ENCODE data around the gene METRN.

The METRN gene

DNA sequence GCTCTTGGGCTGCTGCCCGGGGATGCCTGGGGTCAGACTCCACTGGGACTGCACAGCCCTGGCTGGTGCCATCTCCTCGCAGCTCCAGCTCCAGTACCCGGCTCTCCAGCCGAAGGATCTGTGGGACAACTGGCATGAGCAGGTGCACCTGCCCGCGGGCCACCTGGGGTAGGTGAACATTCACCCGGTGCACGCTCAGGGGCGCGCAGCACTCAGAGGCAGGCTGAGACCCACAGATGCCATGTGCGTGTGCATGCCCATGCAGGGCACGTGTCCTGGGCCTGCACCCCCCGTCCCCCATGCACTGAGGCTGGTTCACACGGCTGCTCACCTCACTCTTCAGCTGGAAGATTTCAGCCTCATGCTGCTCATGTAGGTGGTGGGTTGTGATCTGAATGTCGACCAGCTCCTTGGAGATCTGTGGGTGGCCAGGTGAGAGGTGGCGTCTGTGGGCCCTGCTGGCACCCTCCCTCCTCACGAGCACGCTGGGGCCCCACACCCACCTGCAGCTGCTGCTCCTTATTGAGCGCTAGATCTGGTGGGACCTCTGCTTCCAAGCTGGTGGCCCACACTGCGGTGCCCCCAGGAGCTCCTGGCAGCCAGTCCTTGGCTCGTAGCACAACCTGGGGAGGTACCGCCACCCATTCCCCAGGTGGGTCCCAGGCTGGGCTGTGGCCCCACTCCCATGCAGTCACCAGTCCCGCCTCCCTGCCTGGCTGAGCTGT is 10.7 kb downstream of the METRN start:
- DNase-seq: no peak

- no peak for DNase-seq
Measured at GRCh38 chr16:726188-726437, 11.2 kb downstream of the METRN start.

DNA sequence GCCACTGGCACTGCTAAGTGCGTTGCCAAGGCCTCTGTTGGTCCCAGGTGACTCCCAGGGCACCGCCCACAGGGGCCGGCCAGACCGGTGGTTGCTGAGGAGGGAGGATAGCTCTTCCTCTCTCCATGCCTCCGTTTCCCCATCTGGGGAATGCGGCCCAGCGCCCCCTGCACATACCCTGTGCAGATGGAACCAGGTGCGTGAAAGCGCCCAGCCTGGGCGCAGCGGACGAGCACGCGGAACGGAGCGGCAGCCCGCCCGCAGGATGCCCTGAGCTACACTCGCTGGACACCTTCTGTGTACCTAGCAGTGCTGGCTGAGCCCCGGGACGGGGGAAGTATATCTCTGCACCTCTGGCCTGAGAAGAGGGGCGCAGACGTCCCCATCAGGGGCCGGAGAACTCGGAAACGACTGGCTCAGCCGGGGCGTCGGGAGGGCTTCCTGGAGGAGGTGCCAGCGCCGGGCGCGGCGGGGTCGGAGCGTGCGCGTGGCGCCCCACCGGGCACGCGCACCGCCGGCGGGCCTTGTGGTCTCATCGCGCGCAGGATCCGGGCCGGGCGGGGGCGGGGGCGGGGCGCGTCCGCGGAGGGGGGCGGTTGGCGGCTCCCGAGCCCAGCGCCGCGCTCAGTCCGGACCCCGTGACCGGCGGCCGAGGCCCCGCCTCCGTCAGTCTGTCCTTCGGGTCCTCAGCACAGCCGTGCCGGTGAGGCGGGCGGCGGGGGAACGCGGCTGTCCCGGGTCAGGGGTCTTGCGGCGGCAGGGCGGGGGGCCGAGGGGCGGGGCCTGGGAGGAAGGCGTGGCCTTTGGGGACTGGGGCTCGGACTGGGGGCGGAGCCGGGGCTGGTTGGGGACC is 11.7 kb downstream of the METRN start, which contains the start of the genes CCDC78 and HAGHL:
Gene CCDC78, minus strand, starts transcription at position 6 of the 853 bp plus-strand sequence. CDS start 76 bp downstream, outside the sequence.
Gene HAGHL, plus strand, starts transcription at position 669 of the 853 bp plus-strand sequence. CDS start 404 bp downstream, outside the sequence.
- no peak for DNase-seq

GRCh38 chr16:727291-727977 is 12.5 kb downstream of the METRN start:
- no peak for DNase-seq

DNA sequence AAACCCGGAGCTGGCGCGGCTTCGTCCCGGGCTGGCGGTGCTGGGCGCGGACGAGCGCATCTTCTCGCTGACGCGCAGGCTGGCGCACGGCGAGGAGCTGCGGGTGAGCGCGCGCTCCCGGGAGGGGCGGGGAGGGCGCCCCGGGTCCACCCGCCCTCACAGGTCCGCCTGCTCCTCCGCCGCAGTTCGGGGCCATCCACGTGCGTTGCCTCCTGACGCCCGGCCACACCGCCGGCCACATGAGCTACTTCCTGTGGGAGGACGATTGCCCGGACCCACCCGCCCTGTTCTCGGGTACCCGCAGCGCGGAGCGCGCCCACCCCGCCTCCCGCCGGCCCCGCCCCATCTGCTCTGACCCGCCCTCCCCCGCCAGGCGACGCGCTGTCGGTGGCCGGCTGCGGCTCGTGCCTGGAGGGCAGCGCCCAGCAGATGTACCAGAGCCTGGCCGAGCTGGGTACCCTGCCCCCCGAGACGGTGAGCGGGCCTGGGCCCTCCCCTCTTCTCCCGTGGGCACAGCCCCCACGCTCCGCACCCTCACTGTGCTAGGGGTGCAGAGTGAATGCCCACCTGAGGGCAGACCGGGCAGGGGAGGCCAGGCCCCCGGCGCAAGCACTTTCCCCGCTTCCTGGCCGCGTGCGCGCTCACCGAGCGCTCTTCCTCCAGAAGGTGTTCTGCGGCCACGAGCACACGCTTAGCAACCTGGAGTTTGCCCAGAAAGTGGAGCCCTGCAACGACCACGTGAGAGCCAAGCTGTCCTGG is 13.4 kb downstream of the METRN start:
- no peak for DNase-seq

GRCh38 chr16:728890-729744 is 14.2 kb downstream of the METRN start:
- no peak for DNase-seq

DNA sequence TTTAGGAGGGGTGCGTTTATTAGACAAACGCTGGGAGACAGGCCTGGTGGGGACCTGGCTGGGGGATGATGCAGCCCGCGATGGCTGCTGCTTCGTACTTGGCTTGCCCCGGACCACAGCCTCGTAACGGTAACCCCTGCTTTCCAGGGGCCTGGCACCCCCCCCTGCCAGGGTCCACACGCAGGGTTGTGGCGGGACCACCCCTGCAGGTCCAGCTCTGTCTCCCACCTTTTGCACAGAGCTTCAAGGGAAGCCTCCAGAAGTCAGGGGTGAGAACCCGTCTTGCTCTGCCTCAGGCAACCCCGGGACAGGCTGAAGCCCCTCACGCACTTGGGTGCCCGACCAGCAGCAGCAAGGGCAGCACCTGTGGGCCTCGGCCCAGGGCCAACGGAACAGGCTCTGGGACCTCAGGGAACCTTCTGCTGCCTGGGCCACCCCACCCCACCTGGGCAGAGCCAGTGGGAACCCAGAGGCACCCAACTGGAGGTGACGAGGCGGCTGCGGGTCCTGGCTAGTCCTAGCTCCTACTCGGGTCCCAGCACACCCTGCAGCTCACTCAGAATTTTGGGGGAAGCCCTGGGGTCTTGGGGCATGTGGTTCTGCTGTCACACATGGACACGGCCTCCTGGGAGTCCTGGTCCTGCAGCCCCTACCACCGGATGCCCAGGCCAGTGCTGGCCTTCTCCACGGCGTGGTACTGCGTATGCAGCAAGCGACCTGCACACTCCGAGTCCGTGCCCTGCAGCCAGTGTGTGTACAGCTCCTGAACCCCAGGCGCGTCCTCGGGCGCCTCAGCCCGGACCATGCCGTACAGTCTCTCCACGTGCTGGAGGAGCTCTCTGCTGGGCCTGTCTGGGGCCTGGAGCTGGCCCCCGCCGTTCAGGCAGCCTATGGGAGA is 15.1 kb downstream of the METRN start:
- DNase-seq: no peak

GRCh38 chr16:730666-731509 is 16.0 kb downstream of the METRN start:
- no peak for DNase-seq

DNA sequence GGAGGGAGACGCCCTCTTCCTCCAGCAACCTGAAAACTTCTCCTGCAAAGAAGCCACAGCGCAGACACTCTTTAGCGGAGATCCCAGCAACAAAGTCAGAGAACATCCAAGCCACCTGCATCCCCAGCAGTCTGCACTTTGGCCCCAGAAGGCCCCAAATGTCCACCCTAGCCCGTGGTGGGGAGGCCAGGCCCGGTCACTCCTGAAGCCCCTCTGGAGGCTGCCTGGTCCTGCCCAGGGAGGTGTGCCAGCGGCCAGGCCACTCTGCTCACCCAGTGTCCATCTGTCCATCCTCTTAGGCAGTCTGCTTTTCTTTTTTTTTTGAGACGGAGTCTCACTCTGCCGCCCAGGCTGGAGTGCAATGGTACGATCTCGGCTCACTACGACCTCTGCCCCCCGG is 17.4 kb downstream of the METRN start:
- no peak for DNase-seq

DNA sequence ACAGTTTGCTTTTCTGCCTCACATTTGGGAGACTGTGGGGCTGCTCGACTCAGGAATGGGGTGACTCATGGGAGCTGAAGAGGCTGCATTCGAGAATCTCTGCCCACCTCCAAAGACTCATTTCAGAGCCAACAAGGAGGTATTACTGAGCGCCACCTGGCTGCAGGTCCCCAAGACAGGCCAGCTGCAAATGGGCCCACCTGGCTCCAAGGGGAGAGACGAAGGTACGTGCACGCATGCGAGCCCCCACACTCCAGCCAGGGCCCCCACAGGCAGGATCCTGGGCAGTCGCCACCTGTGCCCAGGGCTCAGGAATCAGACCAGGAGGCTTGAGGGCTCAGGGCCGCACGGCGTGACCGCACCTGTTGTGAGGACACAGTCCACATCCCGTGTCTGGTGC is 18.0 kb downstream of the METRN start:
- DNase-seq: no peak

GRCh38 chr16:733382-734207 is 18.7 kb downstream of the METRN start:
- DNase-seq: no peak

DNA sequence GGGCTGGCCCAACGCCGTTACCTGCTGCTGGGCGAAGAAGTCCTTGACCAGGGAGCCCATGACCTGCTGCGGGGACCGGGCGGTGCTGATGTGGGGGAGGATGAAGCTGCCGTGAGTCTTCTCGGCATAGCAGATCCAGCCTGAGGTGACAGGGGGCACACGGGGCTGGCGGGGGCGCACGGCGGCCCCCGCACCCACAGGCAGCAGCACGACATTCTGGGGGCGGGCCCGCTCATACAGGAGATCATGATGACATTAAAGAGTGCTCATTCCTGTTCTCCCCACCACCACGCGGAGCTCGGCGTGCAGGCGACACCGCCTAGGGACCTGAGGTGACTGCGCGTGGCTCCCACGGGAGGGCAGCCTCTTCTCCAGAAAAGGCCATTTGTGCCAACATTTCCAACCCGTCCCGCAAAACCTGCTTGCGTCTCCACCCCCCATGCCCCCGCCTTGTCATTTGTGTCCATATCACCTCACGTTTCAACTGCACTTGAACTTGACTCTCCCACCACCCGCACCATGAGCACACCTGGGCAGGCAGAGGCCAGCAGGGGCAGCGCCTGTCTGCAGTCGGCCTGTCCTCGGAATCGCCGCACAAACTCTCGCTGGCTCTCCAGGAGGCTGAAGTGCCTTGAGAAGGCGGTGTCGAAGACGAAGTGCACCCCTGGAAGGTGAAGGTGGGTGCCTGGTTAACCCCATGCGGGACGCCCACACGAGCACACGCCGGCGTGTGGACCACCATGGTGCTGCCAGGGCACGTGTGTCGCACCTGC is 19.5 kb downstream of the METRN start:
- DNase-seq: no peak

- DNase-seq: no peak
Measured at GRCh38 chr16:734981-735881, 20.3 kb downstream of the METRN start.

- DNase-seq: no peak
Measured at GRCh38 chr16:735982-736453, 21.1 kb downstream of the METRN start.

DNA sequence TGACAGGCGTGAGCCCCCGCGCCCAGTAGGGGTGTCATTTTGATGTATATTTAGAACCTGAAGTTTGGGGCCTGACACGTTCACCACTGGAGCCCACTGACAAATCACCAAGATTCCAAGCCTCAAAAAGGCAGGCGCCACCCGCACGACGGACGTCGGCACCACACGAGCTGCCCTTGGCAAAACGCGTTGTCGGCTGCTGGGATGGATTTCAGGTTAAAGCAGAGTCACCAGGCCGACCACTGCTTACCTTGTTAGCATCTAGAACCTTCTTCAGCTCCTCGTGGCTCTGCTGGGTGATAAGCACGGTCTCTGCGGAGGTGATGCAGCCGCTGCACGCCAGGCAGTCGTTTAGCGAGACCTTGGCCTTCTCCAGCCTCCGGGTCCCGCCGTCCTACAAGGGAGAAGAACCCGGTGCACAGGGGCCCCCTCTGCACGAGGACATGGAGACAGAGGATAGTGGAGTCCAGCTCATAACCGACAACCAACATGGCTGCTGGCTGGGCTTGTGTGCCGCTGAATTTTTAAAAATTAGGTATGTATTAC is 22.1 kb downstream of the METRN start:
- DNase-seq: no peak

All from NCI-H187 (cell line).